Prostate gland (tissue), 2 donors: ENCODE results near the gene IDUA.

Source experiments
- CTCF ChIP-seq, 4 experiments: fragments of 200-600 bp in 2 of 4; fragments of 450-650 bp in 2 of 4; sonication (generic) in 2 of 4; IDR thresholded peaks; 1 replicate in 3 of 4; 2 replicates in 1 of 4; pipeline ENCODE4 v1.5.1; 2016 to 2019; ENCODE audit warnings: antibody characterized with exemption in 4 of 4, mild to moderate bottlenecking in 2 of 4, moderate library complexity in 2 of 4
- POLR2A ChIP-seq: fragments of 450-650 bp; IDR thresholded peaks from one replicate; pipeline ENCODE4 v1.6.1; 2016; ENCODE audit warnings: antibody characterized with exemption, mild to moderate bottlenecking
- POLR2AphosphoS5 ChIP-seq: sonication (generic); formaldehyde crosslinking; IDR thresholded peaks from one replicate; pipeline ENCODE4 v1.6.1; 2017; ENCODE audit warnings: antibody characterized with exemption

- TF ChIP-seq CTCF (IDR thresholded peaks at IDR 0.05) (no peak), POLR2AphosphoS5 (no peak), POLR2A (no peak)
Observed at GRCh38 chr4:960140-960635, 26.7 kb upstream of the IDUA start.
